GM12875 (cell line): ENCODE data around the gene KCTD13.

ENCODE experiments used
- H3K4me3 ChIP-seq: one replicate; pipeline ENCODE4 v1.5.1; 2011; ENCODE audit warnings: low read depth, low read length, control low read depth
- TF ChIP-seq, protein P1 (sequence below): IDR thresholded peaks from 2 replicates; pipeline ENCODE4 v1.5.1; 2011; ENCODE audit warnings: low read depth, mild to moderate bottlenecking, control low read depth, inconsistent platforms, low read length, moderate library complexity, borderline replicate concordance; ENCODE audit not compliant: insufficient read depth

KCTD13 gene

DNA sequence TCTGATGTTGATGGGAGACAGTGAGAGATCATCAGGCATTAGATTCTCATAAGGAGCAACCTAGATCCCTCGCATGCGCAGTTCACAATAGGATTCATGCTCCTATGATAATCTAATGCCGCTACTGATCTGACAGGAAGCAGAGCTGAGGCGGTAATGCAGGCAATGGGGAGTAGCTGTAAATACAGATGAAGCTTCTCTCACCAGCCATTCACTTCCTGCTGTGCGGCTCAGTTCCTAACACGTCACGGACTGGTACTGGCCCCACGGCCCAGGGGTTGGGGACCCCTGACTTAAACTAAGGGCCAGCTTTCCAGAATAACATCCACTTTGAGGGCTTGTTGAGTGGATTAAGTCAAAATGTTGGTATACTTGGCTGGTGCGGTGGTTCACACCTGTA, 33.3 kb upstream of the KCTD13 start:
- TF ChIP-seq, protein P1, sequence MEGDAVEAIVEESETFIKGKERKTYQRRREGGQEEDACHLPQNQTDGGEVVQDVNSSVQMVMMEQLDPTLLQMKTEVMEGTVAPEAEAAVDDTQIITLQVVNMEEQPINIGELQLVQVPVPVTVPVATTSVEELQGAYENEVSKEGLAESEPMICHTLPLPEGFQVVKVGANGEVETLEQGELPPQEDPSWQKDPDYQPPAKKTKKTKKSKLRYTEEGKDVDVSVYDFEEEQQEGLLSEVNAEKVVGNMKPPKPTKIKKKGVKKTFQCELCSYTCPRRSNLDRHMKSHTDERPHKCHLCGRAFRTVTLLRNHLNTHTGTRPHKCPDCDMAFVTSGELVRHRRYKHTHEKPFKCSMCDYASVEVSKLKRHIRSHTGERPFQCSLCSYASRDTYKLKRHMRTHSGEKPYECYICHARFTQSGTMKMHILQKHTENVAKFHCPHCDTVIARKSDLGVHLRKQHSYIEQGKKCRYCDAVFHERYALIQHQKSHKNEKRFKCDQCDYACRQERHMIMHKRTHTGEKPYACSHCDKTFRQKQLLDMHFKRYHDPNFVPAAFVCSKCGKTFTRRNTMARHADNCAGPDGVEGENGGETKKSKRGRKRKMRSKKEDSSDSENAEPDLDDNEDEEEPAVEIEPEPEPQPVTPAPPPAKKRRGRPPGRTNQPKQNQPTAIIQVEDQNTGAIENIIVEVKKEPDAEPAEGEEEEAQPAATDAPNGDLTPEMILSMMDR, result no peak
- no peak overlapping the region for H3K4me3 ChIP-seq

DNA sequence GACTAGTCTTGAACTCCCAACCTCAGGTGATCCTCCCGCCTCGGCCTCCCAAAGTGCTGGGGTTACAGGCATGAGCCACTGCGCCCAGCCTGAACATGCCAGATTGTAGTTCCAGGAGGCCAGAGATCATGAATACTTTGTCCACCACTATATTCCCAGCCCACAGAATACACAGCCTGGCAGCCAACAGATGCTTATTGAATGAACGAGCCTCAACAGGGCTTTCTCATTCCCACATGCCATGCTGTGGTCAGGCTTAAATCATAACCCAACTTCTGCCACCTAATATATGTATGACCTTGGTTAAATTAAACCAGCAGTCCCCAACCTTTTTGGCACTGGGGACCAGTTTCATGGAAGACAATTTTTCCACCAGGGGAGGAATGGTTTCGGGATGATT, 32.7 kb upstream of the KCTD13 start:
- H3K4me3 ChIP-seq, result no peak overlapping the region
- TF ChIP-seq, protein P1, result no peak

DNA sequence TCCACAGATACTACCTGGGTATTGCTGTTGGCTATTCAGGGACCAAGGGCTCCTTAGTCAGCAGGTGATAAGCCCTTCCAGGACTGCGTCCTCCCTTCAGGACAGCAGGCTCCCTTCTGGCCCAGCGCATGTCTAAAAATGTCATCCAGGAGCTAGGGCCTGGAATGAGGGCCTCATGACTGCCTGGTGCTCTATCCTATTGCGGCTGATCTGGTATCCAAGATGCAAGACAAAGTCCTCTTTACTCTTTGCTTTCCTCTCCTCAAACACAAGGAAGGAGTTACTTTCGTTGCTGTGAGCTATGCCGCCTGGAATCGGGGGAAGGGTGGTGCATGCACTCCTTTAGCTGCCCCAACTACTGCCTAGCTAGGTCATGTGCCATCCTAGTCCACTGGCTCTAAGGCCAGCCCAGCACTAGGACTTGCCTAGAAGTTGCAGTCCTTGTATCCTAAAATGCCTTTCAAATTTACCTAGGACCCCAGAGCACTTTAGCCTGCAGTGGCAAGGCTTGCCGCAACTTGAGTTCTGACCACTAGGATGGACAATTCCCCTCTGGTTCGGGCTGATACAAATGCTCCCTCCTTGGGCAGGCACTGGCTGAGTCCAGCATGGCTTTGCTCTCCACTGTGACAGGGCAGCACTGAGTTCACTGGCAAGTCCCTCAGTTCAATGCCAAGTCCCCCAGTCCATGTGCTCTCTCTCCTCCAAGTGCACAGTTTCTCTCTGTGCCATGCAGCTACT, 25.8 kb upstream of the KCTD13 start:
- no peak overlapping the region for H3K4me3 ChIP-seq
- TF ChIP-seq, protein P1, result no peak

DNA sequence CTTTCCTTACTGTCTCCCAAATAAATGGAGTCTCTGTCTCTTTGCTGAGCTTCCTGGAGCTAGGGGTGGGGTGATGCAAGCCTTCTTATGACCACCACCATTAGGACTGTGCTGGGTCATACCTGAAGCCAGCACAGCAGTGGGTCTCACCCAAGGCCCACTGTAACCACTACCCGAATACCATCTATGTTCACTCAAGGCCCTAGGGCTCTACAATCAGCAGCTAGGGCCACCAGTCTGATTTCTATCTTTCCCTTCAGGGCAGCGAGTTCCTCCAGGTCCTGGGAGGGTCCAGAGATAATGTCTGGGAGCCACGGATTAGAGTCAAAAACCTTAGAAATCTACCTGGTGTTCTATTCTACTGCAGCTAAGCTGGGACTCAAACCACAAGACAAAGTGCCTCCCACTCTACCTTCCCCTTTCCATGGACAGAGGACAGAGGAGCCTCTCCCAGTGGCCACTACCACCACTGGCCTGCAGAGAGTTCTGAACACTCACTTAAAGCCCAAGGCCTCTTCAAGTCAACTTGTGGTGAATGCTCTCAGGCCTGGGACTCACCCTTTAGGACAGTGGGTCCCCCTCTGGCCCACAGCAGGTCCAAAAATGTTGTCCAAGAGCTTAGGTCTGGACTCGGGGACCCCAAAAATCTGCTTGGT, 24.9 kb upstream of the KCTD13 start:
- TF ChIP-seq, protein P1, result no peak
- H3K4me3 ChIP-seq, result no peak overlapping the region

DNA sequence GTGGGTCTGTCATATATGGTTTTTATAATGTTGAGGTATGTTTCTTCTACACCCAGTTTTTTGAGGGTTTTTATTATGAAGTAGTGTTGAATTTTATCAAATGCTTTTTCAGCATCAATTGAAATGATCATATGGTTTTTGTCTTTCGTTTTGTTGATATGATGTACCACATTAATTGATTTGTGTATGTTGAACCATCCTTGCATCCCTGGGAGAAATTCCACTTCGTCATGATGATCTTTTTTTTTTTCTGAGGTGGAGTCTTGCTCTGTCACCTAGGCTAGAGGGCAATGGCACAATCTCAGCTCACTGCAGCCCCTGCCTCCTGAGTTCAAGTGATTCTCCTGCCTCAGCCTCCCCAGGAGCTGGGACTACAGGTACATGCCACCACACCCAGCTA, 21.9 kb upstream of the KCTD13 start:
- TF ChIP-seq, protein P1, result no peak
- no peak overlapping the region for H3K4me3 ChIP-seq

DNA sequence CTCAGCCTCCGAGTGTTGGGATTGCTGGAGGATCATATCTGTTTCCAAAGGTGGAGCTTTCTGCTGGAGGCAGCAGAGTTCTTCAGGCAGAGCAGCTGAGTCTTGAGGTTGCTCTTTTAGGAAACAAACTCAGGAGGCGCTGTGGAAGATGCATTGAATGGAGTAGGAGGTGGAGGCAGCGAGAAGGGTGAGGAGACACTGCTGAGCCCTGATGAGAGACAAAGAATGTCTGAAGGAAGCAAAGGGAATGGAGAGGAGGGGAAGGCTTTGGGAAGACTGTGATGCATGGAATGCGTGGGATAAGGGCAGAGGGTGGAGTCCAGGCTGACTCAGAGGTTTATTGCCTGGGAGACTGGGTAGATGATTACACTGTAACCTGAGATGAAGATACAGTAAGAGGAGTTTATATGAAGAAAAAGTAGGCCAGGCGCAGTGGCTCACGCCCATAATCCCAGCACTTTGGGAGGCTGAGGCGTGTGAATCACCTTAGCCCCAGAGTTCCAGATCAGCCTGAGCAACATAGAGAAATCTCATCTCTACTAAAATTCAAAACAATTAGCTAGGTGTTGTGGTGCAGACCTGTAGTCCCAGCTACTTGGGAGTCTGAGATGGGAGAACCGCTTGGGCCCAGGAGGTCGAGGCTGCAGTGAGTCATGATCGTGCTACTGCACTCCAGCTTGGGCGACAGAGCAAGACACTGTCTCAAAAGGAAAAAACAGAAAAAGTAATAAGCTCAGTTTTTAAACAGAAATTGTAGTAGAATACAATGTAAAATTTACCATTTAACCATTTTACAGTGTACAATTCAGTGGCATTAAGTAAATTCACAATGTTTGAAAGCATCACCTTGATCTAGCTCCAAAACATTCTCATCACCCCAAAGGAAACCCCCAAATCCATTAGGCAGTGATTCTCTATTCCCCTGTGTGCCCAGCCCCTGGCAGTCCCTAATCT, 18.1 kb upstream of the KCTD13 start:
- TF ChIP-seq, protein P1, result no peak
- no peak overlapping the region for H3K4me3 ChIP-seq
